Activated CD4-positive, alpha-beta T cell treated with anti-CD3 and anti-CD28 coated beads, Interleukin-2, amount 50 U/mL, for 4 hours (primary cell): Measurements from ENCODE around the gene LCE4A.

Experiments used
- DNase-seq, 2 experiments: peaks; one replicate each; pipeline ENCODE4 v3.0.0-alpha.2; 2020

Gene LCE4A

DNA sequence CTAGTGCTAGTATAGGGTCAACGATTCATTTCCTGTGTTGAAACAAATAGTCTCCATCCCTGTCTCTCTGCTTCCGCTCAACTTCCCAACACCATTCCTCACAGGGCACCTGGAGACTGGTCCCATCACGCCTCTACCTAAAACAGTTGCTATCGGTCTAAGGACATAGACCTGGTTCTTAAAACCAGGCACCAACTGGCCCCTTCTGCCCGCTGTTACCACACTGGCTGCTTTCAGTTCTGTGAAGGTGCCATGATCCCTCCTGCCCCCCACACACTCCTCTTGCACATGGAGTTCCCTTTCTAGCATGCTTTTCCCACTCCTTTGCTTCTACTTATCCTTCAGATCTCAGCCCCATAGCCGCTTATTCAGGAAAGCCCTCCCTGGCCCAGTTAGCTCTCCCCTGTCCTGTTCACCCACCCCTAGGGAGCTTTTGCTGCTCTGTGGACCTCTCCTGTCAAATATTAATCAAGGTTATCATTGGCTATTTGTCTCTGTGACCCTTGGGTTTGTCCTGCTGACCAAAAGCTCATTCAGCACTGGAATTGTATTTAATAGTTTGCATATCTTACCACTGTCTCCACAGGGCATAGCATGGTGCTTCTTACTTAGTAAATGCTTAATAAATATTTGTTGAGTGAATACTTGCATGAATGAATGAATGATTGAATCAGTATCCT, 37.9 kb downstream of the LCE4A start:
- DNase-seq = no peak

DNA sequence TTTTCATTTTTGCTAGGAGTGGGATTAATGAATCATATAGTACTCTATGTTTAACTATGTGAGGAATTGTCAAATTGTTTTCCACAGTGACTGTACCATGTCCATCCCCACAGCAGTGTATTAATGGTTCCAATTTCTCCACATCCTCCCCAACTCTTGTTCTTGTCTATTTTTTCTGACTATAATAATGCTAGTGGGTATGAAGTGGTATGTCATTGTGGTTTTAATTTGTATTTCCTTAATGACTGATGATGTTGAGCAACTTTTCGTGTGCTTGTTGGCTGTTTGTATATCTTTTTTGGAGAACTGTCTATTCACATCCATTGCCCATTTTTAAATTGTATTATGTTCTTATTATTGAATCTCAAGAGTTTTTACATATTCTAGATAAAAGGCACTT, 39.9 kb downstream of the LCE4A start:
- DNase-seq = no peak

DNA sequence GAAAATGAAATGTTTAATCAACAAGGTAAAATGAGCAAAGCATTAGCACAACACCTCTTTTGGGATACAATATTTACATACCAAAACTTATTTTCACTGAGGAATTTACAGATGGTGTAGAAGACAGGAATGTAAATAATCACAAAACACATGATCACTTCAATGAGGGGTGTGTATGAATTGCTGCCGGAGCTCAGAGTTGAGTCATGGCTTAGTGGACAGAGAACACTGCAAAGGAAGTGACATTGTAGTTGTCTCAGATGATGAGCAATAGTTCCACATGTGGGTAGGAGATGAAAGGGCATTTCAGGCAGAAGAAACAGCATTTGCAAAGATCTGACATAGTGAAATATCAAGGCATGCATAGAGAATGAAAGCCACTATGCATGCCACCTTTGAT, 44.3 kb downstream of the LCE4A start:
- DNase-seq = no peak

DNA sequence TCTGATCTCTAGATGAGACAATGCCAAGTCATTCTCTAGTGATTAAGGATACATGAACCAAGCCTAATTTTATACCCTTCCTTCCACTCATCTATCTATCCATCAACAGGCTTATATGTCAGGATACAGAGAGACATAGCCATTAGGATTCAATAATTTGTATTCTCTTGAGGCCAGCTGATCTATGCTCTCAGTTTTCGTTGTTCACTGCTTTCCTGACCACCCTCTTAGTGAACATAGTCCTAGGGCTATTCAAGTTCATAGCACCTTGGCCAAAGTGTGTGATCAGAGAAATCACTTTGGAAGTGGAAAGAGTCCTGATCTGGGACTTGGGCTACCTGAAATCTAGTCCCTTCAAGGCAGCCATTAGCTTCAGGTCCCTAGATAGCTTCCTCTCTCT, 45.6 kb downstream of the LCE4A start:
- no peak for DNase-seq

DNA sequence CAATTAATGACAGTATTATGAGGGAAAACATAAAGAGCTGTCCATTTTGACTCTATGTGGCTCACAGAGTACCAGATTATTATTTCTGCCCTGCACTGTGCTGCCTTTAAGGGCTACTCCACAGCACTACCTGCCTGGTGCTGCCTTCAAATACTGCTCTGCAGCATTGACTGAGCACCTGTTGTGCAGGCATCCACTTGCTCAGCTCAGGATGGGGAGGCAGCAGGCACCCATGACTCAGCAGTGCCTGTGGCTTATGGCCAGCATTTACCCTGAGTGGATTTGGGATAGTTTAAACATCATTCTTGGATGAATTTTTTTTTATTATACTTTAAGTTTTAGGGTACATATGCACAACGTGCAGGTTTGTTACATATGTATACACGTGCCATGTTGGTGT, 48.9 kb downstream of the LCE4A start:
- no peak for DNase-seq

DNA sequence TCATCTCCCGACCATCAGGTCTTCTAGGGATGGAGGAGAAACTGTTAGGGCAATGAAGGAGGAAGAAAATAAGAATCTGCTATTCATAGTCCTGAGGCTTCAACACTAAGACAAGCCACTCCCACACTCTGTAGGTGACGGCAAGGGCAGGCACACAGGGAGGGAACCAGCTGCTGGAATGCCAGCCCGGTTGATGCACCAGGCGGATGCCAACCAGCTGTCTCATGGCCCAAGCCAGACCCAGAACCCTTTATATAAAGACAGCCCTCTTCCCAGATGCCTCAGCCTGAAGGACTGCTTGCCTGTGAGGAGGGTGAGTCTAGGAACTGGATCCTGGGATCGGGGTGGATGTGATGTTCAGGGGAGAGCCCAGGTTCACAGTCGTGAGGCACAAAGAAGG, 49.8 kb downstream of the LCE4A start, which contains the start of gene KPRP:
Gene KPRP (plus strand): TSS at position 279 of the 400 bp plus-strand sequence. CDS start 1,564 bp downstream, outside the sequence.
- DNase-seq = no peak

DNA sequence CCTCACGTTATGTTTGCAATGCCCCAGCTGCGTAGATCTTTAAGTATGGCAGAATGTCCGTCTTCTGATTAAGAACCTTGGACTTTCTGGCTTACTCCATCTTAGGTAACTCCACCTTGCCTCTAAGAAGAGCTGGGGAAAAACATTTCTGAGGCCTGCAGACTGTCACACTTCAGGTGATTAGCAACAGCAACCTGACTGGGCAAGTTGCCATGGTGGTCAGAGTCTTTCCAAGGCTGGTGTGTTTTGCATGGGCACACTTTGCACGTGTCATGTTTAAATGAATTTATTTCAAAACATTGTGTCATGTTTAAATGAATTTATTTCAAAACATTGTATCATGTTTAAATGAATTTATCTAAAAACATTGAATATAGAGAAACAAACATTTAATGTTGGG, 50.7 kb downstream of the LCE4A start:
- no peak for DNase-seq
